HG03457 (cell line): ENCODE measurements around the gene MRPS23.
"Not testable (repeated sequence)": the region's sequence is repeated elsewhere in the genome, so short reads cannot be mapped to it uniquely, and the experiment has no call there.

Experiments used
- ATAC-seq: cut with Tn5 transposase; IDR thresholded peaks from one replicate; pipeline ENCODE4 v1.9.1; 2021; ENCODE audit warnings: moderate number of reproducible peaks; ENCODE audit not compliant: unreplicated experiment

MRPS23 gene

GRCh38 chr17:57864273-57864672 lies 14.4 kb upstream of the MRPS23 start:
- no peak for ATAC-seq

- no peak for ATAC-seq
Observed at GRCh38 chr17:57862694-57863667, 13.1 kb upstream of the MRPS23 start.

- no peak for ATAC-seq
Observed at GRCh38 chr17:57861790-57862693, 12.2 kb upstream of the MRPS23 start.

GRCh38 chr17:57861000-57861789 lies 11.4 kb upstream of the MRPS23 start:
- ATAC-seq = no peak

- no peak for ATAC-seq
Observed at GRCh38 chr17:57860414-57860999, 10.7 kb upstream of the MRPS23 start.

- no peak for ATAC-seq
Observed at GRCh38 chr17:57859601-57860413, 10.0 kb upstream of the MRPS23 start.

- ATAC-seq = no peak
Observed at GRCh38 chr17:57858838-57859237, 9.0 kb upstream of the MRPS23 start.

GRCh38 chr17:57856792-57857620 lies 7.2 kb upstream of the MRPS23 start:
- no peak for ATAC-seq

GRCh38 chr17:57855391-57856035 lies 5.7 kb upstream of the MRPS23 start:
- no peak for ATAC-seq

- ATAC-seq = no peak
Observed at GRCh38 chr17:57853695-57854094, 3.9 kb upstream of the MRPS23 start.

GRCh38 chr17:57852955-57853328 lies 3.1 kb upstream of the MRPS23 start:
- no peak for ATAC-seq

GRCh38 chr17:57852092-57852954 lies 2.5 kb upstream of the MRPS23 start:
- no peak for ATAC-seq

GRCh38 chr17:57849163-57849873 lies 526 bp downstream of the MRPS23 start:
- no peak for ATAC-seq

GRCh38 chr17:57846056-57846945 lies 3.5 kb downstream of the MRPS23 start:
- not testable (repeated sequence) for ATAC-seq

- no peak for ATAC-seq
Observed at GRCh38 chr17:57842280-57842679, 7.6 kb downstream of the MRPS23 start.

GRCh38 chr17:57839571-57839923 lies 10.3 kb downstream of the MRPS23 start:
- ATAC-seq = no peak
